Measurements from ENCODE around the gene ABCC6. TPM values are rescaled to one million over a fixed set of nuclear protein-coding genes. Genes with fewer than 3 reads are reported as not detected.

Gene ABCC6
- total and polyA plus RNA-seq, 2 of the 13 experiments (the other 11 are each of a cell fraction or from before 2014, with no cell fraction given), result 82.4 to 105 TPM

- Histone ChIP-seq H3K9me3 (ENCODE audit: low read length) (peaks cover 6% of the 10 kb centered on the region; the same call in 1 of the 2 replicates), H3K79me2 (ENCODE audit: insufficient read depth, low read length) (no peaks in the 10 kb centered on the region), H2AFZ (ENCODE audit: low read length) (no peak overlapping the region), H4K20me1 (ENCODE audit: insufficient read depth, low read length) (no peaks in the 10 kb centered on the region), H3K27me3 (ENCODE audit: control insufficient read depth in 1 of 2, insufficient read depth in 2 of 2, low read length in 2 of 2) (no peaks in the 10 kb centered on the region), H3K9ac (ENCODE audit: insufficient read depth, low read depth, low read length) (no peak overlapping the region), H3K4me1 (ENCODE audit: insufficient read depth, low read length) (no peaks in the 10 kb centered on the region), H3K4me3 (replicated peaks in 1 of 3; ENCODE audit: insufficient read depth in 1 of 3, low read depth in 2 of 3, low read length in 3 of 3) (no peak overlapping the region), H3K27ac (ENCODE audit: extremely low read length, insufficient read depth, low read length) (no peak overlapping the region), H3K36me3 (replicated peaks in 1 of 2; ENCODE audit: control insufficient read depth in 1 of 2, insufficient read depth in 2 of 2, low read length in 2 of 2) (peaks cover 35 to 72% of the 10 kb centered on the region in 2 experiments), H3K4me2 (ENCODE audit: low read depth, low read length) (no peak overlapping the region)
- CTCF ChIA-PET (ENCODE audit: low intra/inter-chr PET ratio, low total read pairs), result interaction anchor here (1.1 kb wide), 1 partner anchor 250 kb away, joined by 3 read pairs; no protein-coding TSS in a partner anchor
- in situ Hi-C loops (cut with HindIII; ENCODE audit: extremely low pct_ligation_motif_present, low pct_unique_long_range_greater_than_20kb) (loop anchor here (5.0 kb wide), 2 partner anchors 253 to 348 kb away; no protein-coding TSS in a partner anchor), intact Hi-C loops (cut with micrococcal nuclease; ENCODE audit: unreplicated experiment) (loop anchor here (5.0 kb wide), 1 partner anchor 128 kb away; no protein-coding TSS in a partner anchor)
- no TSS peak for BruUV-seq (replicated peaks)
- ATAC-seq, result no peak
- POLR2A ChIA-PET, result no interaction called here
- DNase-seq (ENCODE audit: low spot score), result no peak
- 93% methylated on average over 3 of the region's 3 CpGs for WGBS (ENCODE audit: low lambda C conversion rate)
- no peak for FAIRE-seq
- TF ChIP-seq ZFP90 (CRISPR knock-in tag; IDR thresholded peaks at IDR 0.05; ENCODE audit: borderline replicate concordance) (peak; percentile 99), ZNF670 (CRISPR knock-in tag; IDR thresholded peaks at IDR 0.05; ENCODE audit: borderline replicate concordance) (no peak), ZNF333 (CRISPR knock-in tag; IDR thresholded peaks at IDR 0.05; ENCODE audit: borderline replicate concordance) (no peak)
Observed at GRCh38 chr16:16124974-16125373, 98.3 kb downstream of the ABCC6 start.

GRCh38 chr16:16124438-16124837, 98.9 kb downstream of the ABCC6 start:
- Histone ChIP-seq H3K4me2 (ENCODE audit: low read depth, low read length) (no peak overlapping the region), H3K4me3 (replicated peaks in 1 of 3; ENCODE audit: insufficient read depth in 1 of 3, low read depth in 2 of 3, low read length in 3 of 3) (no peak overlapping the region), H3K27me3 (ENCODE audit: control insufficient read depth in 1 of 2, insufficient read depth in 2 of 2, low read length in 2 of 2) (no peaks in the 10 kb centered on the region), H3K27ac (ENCODE audit: extremely low read length, insufficient read depth, low read length) (no peak overlapping the region), H3K36me3 (replicated peaks in 1 of 2; ENCODE audit: control insufficient read depth in 1 of 2, insufficient read depth in 2 of 2, low read length in 2 of 2) (peaks cover 33 to 73% of the 10 kb centered on the region in 2 experiments), H3K9me3 (ENCODE audit: low read length) (peaks cover 6% of the 10 kb centered on the region; the same call in 1 of the 2 replicates), H4K20me1 (ENCODE audit: insufficient read depth, low read length) (no peaks in the 10 kb centered on the region), H3K79me2 (ENCODE audit: insufficient read depth, low read length) (no peaks in the 10 kb centered on the region), H3K4me1 (ENCODE audit: insufficient read depth, low read length) (no peaks in the 10 kb centered on the region), H3K9ac (ENCODE audit: insufficient read depth, low read depth, low read length) (no peak overlapping the region), H2AFZ (ENCODE audit: low read length) (no peak overlapping the region)
- CTCF ChIA-PET (ENCODE audit: low intra/inter-chr PET ratio, low total read pairs), result no interaction called here
- POLR2A ChIA-PET, result no interaction called here
- intact Hi-C loops (cut with micrococcal nuclease; ENCODE audit: unreplicated experiment) (no loop called here), in situ Hi-C loops (cut with HindIII; ENCODE audit: extremely low pct_ligation_motif_present, low pct_unique_long_range_greater_than_20kb) (no loop called here)
- BruUV-seq (replicated peaks), result no TSS peak
- no peak for DNase-seq (ENCODE audit: low spot score)
- WGBS (ENCODE audit: low lambda C conversion rate), result 96% methylated on average over 10 of the region's 10 CpGs
- no peak for ATAC-seq
- no peak for FAIRE-seq
- TF ChIP-seq ZSCAN20 (CRISPR knock-in tag; IDR thresholded peaks at IDR 0.05; ENCODE audit: borderline replicate concordance) (no peak), ZNF143 (CRISPR knock-in tag; IDR thresholded peaks at IDR 0.05) (no peak), TRIM22 (IDR thresholded peaks at IDR 0.05) (no peak), ZNF678 (CRISPR knock-in tag; IDR thresholded peaks at IDR 0.05) (no peak), CSRNP2 (CRISPR knock-in tag; conservative IDR thresholded peaks at IDR 0.05; ENCODE audit: low read depth) (no peak), ZNF816 (CRISPR knock-in tag; IDR thresholded peaks at IDR 0.05; ENCODE audit: borderline replicate concordance) (no peak), BCL6 (CRISPR knock-in tag; IDR thresholded peaks at IDR 0.05) (no peak), ZNF503 (CRISPR knock-in tag; IDR thresholded peaks at IDR 0.05) (no peak), RORA (CRISPR knock-in tag; IDR thresholded peaks at IDR 0.05) (no peak), HNF4G (IDR thresholded peaks at IDR 0.05; ENCODE audit: borderline replicate concordance, low read depth, low read length) (no peak), HNF4G (CRISPR knock-in tag; IDR thresholded peaks at IDR 0.05; ENCODE audit: borderline replicate concordance, low read depth) (no peak), SAFB2 (CRISPR knock-in tag; IDR thresholded peaks at IDR 0.05; ENCODE audit: borderline replicate concordance, low read depth) (no peak)

Data from HepG2 (cell line).